GM23338 (cell line): ENCODE data around the gene SMYD3. TPM values are rescaled to one million over a fixed set of nuclear protein-coding genes. Genes with fewer than 3 reads are reported as not detected.

Experiments
- ATAC-seq: fragments of 200-7000 bp; cut with Tn5 transposase; 3 replicates; pipeline ENCODE4 v1.9.1; 2020
- DNase-seq: peaks from one replicate; pipeline ENCODE4 v3.0.0-alpha.2; 2015; ENCODE audit warnings: low spot score
- H2AFZ ChIP-seq: fragments of 200-600 bp; sonication (generic); 2 replicates; pipeline ENCODE4 v1.8.0; 2016; ENCODE audit warnings: antibody characterized with exemption, mild to moderate bottlenecking, moderate library complexity
- H3F3A ChIP-seq: fragments of 200-600 bp; sonication (generic); replicated peaks from 2 replicates; pipeline ENCODE4 v1.8.0; 2017; ENCODE audit warnings: antibody characterized with exemption, mixed run types, low read depth
- H3K27ac ChIP-seq: fragments of 200-600 bp; sonication (generic); 2 replicates; pipeline ENCODE4 v1.6.1; 2016; ENCODE audit warnings: low read depth
- H3K27me3 ChIP-seq: fragments of 200-600 bp; sonication (generic); 2 replicates; pipeline ENCODE4 v1.8.0; 2016; ENCODE audit warnings: mild to moderate bottlenecking, mixed run types, moderate library complexity; ENCODE audit not compliant: insufficient read depth
- H3K36me3 ChIP-seq: fragments of 200-600 bp; sonication (generic); 2 replicates; pipeline ENCODE4 v1.8.0; 2016; ENCODE audit warnings: mild to moderate bottlenecking; ENCODE audit not compliant: insufficient read depth
- H3K4me1 ChIP-seq: fragments of 200-600 bp; sonication (generic); 2 replicates; pipeline ENCODE4 v1.8.0; 2016; ENCODE audit warnings: mild to moderate bottlenecking, moderate library complexity; ENCODE audit not compliant: insufficient read depth
- H3K4me2 ChIP-seq: fragments of 200-600 bp; sonication (generic); 2 replicates; pipeline ENCODE4 v1.7.1; 2017; ENCODE audit warnings: mixed run types
- H3K4me3 ChIP-seq: fragments of 200-600 bp; sonication (generic); 2 replicates; pipeline ENCODE4 v1.6.1; 2016; ENCODE audit warnings: mixed run types
- H3K79me2 ChIP-seq: fragments of 200-600 bp; sonication (generic); replicated peaks from 2 replicates; pipeline ENCODE4 v1.8.0; 2017; ENCODE audit warnings: mild to moderate bottlenecking; ENCODE audit not compliant: insufficient read depth
- H3K9me2 ChIP-seq: fragments of 200-600 bp; sonication (generic); 2 replicates; pipeline ENCODE4 v1.8.0; 2017; ENCODE audit not compliant: insufficient read depth
- H4K20me1 ChIP-seq: fragments of 200-600 bp; sonication (generic); replicated peaks from 2 replicates; pipeline ENCODE4 v1.8.0; 2017; ENCODE audit warnings: mild to moderate bottlenecking; ENCODE audit not compliant: insufficient read depth
- H3K27ac Mint-ChIP-seq: 2 replicates; pipeline ENCODE4 v1.8.0; 2020; ENCODE audit warnings: inconsistent platforms, mild to moderate bottlenecking, moderate library complexity, mixed read lengths
- H3K27me3 Mint-ChIP-seq: 3 replicates; pipeline ENCODE4 v1.8.0; 2022; ENCODE audit warnings: low read depth, mild to moderate bottlenecking, moderate library complexity, mixed read lengths, inconsistent platforms; ENCODE audit not compliant: insufficient read depth, poor library complexity
- H3K36me3 Mint-ChIP-seq: 3 replicates; pipeline ENCODE4 v1.8.0; 2021; ENCODE audit warnings: low read depth, mild to moderate bottlenecking, inconsistent platforms, moderate library complexity, mixed read lengths
- H3K4me1 Mint-ChIP-seq: 3 replicates; pipeline ENCODE4 v1.8.0; 2020; ENCODE audit warnings: mild to moderate bottlenecking, inconsistent platforms, mixed read lengths
- H3K4me3 Mint-ChIP-seq: 3 replicates; pipeline ENCODE4 v1.8.0; 2021; ENCODE audit warnings: moderate library complexity, mild to moderate bottlenecking, inconsistent platforms, mixed read lengths
- H3K9me3 Mint-ChIP-seq: 3 replicates; pipeline ENCODE4 v1.8.0; 2020; ENCODE audit warnings: moderate library complexity, mild to moderate bottlenecking, inconsistent platforms, mixed read lengths
- CTCF ChIP-seq, 2 experiments: fragments of 200-600 bp in 1 of 2; sonication (generic) in 1 of 2; conservative IDR thresholded peaks; 2 replicates each; pipeline versions ENCODE4 v1.5.1 to v1.6.1; 2016 to 2017; ENCODE audit warnings: antibody characterized with exemption in 2 of 2, low read depth in 2 of 2, mild to moderate bottlenecking in 2 of 2, moderate library complexity in 1 of 2
- NANOG ChIP-seq: IDR thresholded peaks from 2 replicates; pipeline ENCODE4 v1.6.1; 2016; ENCODE audit warnings: antibody characterized with exemption, borderline replicate concordance
- POLR2AphosphoS5 ChIP-seq: IDR thresholded peaks from 2 replicates; pipeline ENCODE4 v1.6.1; 2016; ENCODE audit warnings: antibody characterized with exemption, low read depth
- ZNF114 ChIP-seq: fragments of 250-450 bp; sonication (Bioruptor Pico); IDR thresholded peaks from 2 replicates; pipeline ENCODE4 v1.5.0; 2020; ENCODE audit warnings: mild to moderate bottlenecking, moderate library complexity
- ZNF331 ChIP-seq: fragments of 250-450 bp; sonication (Bioruptor Pico); IDR thresholded peaks from 2 replicates; pipeline ENCODE4 v1.5.0; 2020; ENCODE audit warnings: low read depth, mild to moderate bottlenecking, moderate library complexity
- ZNF462 ChIP-seq: fragments of 250-450 bp; sonication (Bioruptor Pico); IDR thresholded peaks from 2 replicates; pipeline ENCODE4 v1.5.0; 2020; ENCODE audit warnings: mild to moderate bottlenecking, moderate library complexity
- polyA plus RNA-seq: library from polyadenylated mRNA; unstranded; fragments of >200 nt; fragmentation: Nextera tagmentation; extraction: Ambion mirVana; gene quantifications from 2 replicates; pipeline ENCODE4 v1.2.1, GENCODE V29; 2016
- total RNA-seq: library from RNA; depleted of rRNA; stranded (reverse); fragments of >200 nt; shearing (Covaris generic); gene quantifications from 2 replicates; pipeline ENCODE4 v1.2.3, GENCODE V29; 2014
- TF ChIP-seq, protein P1 (sequence below): IDR thresholded peaks from one replicate; pipeline ENCODE4 v1.6.1; 2018; ENCODE audit warnings: antibody characterized with exemption; ENCODE audit not compliant: unreplicated experiment

Gene SMYD3
- total and polyA plus RNA-seq, 2 experiments from 2014 or later, result 31.8 to 34.4 TPM

DNA sequence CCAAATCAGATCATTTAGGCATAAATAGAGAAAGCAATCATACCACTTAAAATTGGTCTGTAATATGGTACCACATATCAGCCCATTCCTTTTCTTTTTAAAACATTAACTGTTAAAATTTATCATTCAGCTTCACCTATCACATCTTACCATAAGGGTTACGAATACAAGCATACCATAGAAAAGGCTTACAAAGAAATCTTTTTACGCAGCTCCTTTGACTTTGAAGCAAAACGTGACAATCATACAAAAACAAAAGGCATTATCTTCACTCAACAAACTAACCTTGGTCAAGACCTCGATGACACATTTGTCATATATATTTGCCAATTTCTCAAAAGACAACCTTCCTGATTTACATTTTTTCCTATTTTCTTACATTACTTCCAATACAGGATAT is 169.0 kb downstream of the SMYD3 start:
- Mint-ChIP-seq H3K9me3 (no peaks in the 10 kb centered on the region), H3K27me3 (no peaks in the 10 kb centered on the region), H3K36me3 (no peaks in the 10 kb centered on the region), H3K27ac (no peak overlapping the region), H3K4me1 (no peaks in the 10 kb centered on the region), H3K4me3 (no peak overlapping the region)
- no peak overlapping the region for H3K4me2 ChIP-seq
- no peaks in the 10 kb centered on the region for H3K36me3 ChIP-seq
- H3K79me2 ChIP-seq, result no peaks in the 10 kb centered on the region
- H3F3A ChIP-seq, result no peaks in the 10 kb centered on the region
- ATAC-seq (no peak), DNase-seq (no peak)
- no peaks in the 10 kb centered on the region for H4K20me1 ChIP-seq
- H3K4me1 ChIP-seq, result no peaks in the 10 kb centered on the region
- no peaks in the 10 kb centered on the region for H3K27me3 ChIP-seq
- H2AFZ ChIP-seq, result no peak overlapping the region
- TF ChIP-seq, protein P1, sequence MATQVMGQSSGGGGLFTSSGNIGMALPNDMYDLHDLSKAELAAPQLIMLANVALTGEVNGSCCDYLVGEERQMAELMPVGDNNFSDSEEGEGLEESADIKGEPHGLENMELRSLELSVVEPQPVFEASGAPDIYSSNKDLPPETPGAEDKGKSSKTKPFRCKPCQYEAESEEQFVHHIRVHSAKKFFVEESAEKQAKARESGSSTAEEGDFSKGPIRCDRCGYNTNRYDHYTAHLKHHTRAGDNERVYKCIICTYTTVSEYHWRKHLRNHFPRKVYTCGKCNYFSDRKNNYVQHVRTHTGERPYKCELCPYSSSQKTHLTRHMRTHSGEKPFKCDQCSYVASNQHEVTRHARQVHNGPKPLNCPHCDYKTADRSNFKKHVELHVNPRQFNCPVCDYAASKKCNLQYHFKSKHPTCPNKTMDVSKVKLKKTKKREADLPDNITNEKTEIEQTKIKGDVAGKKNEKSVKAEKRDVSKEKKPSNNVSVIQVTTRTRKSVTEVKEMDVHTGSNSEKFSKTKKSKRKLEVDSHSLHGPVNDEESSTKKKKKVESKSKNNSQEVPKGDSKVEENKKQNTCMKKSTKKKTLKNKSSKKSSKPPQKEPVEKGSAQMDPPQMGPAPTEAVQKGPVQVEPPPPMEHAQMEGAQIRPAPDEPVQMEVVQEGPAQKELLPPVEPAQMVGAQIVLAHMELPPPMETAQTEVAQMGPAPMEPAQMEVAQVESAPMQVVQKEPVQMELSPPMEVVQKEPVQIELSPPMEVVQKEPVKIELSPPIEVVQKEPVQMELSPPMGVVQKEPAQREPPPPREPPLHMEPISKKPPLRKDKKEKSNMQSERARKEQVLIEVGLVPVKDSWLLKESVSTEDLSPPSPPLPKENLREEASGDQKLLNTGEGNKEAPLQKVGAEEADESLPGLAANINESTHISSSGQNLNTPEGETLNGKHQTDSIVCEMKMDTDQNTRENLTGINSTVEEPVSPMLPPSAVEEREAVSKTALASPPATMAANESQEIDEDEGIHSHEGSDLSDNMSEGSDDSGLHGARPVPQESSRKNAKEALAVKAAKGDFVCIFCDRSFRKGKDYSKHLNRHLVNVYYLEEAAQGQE, result no peak
- TF ChIP-seq ZNF331 (CRISPR knock-in tag), result no peak
- H3K4me3 ChIP-seq, result no peak overlapping the region
- peaks cover 3% of the 10 kb centered on the region for H3K9me2 ChIP-seq
- H3K27ac ChIP-seq, result no peak overlapping the region

GRCh38 chr1:246335151-246335550 is 171.9 kb downstream of the SMYD3 start:
- H3K27ac Mint-ChIP-seq, result no peak overlapping the region
- Histone ChIP-seq H3K79me2 (no peaks in the 10 kb centered on the region), H3K4me2 (no peak overlapping the region), H3K27ac (no peak overlapping the region), H3K9me2 (peaks cover 3% of the 10 kb centered on the region), H3K36me3 (no peaks in the 10 kb centered on the region), H3K27me3 (no peaks in the 10 kb centered on the region), H2AFZ (no peak overlapping the region), H3K4me1 (no peaks in the 10 kb centered on the region), H3K4me3 (no peak overlapping the region), H4K20me1 (no peaks in the 10 kb centered on the region), H3F3A (no peaks in the 10 kb centered on the region)
- DNase-seq (no peak), ATAC-seq (no peak)
- no peaks in the 10 kb centered on the region for H3K36me3 Mint-ChIP-seq
- no peak overlapping the region for H3K4me3 Mint-ChIP-seq
- no peaks in the 10 kb centered on the region for H3K27me3 Mint-ChIP-seq
- no peaks in the 10 kb centered on the region for H3K9me3 Mint-ChIP-seq
- no peaks in the 10 kb centered on the region for H3K4me1 Mint-ChIP-seq
- TF ChIP-seq NANOG (no peak), CTCF (conservative IDR thresholded peaks at IDR 0.05; ENCODE audit: low read depth in 2 of 2) (no peak), ZNF462 (no peak), ZNF114 (CRISPR knock-in tag) (no peak), POLR2AphosphoS5 (no peak)
